Measurements from ENCODE around the gene PLXNB3.

GRCh38 chrX:153738056-153738605 lies 25.9 kb upstream of the PLXNB3 start:
- TF ChIP-seq CTCF (IDR thresholded peaks at IDR 0.05; ENCODE audit: low read length) (no peak), EZH2 (optimal IDR thresholded peaks at IDR 0.05; ENCODE audit: low read depth, low read length) (no peak)

Measured in MM.1S (cell line).